Fibroblast of gingiva (primary cell): ENCODE measurements around the gene ZNF580.
A peak's percentile ranks its signal among the peaks of the same experiment; 100 is the strongest.

Experiments used
- DNase-seq: peaks from one replicate; pipeline ENCODE4 v3.0.0-alpha.2; 2011; ENCODE audit warnings: low read depth

Gene ZNF580

GRCh38 chr19:55663846-55664536, 23.2 kb downstream of the ZNF580 start:
- DNase-seq: no peak

GRCh38 chr19:55666343-55667005, 25.7 kb downstream of the ZNF580 start:
- no peak for DNase-seq

- DNase-seq: no peak
Observed at GRCh38 chr19:55667006-55667381, 26.2 kb downstream of the ZNF580 start.

GRCh38 chr19:55667511-55667910, 26.7 kb downstream of the ZNF580 start:
- no peak for DNase-seq

GRCh38 chr19:55667958-55668357, 27.2 kb downstream of the ZNF580 start:
- no peak for DNase-seq

GRCh38 chr19:55668603-55669348, 28.0 kb downstream of the ZNF580 start:
- DNase-seq: no peak

GRCh38 chr19:55669418-55670279, 28.8 kb downstream of the ZNF580 start:
- DNase-seq: no peak

- peak; percentile 49 for DNase-seq
Observed at GRCh38 chr19:55670280-55671053, 29.7 kb downstream of the ZNF580 start.

GRCh38 chr19:55671054-55671378, 30.2 kb downstream of the ZNF580 start:
- DNase-seq: no peak

GRCh38 chr19:55672418-55672817, 31.6 kb downstream of the ZNF580 start:
- no peak for DNase-seq

GRCh38 chr19:55673465-55673864, 32.7 kb downstream of the ZNF580 start:
- DNase-seq: no peak

- DNase-seq: no peak
Observed at GRCh38 chr19:55673889-55674288, 33.1 kb downstream of the ZNF580 start.

GRCh38 chr19:55674459-55674840, 33.6 kb downstream of the ZNF580 start:
- DNase-seq: no peak

- DNase-seq: peak; percentile 97
Observed at GRCh38 chr19:55674841-55675660, 34.2 kb downstream of the ZNF580 start, which contains the start of gene EPN1. Gene EPN1 (plus strand): TSS chr19:55675226. CDS start chr19:55678628, 3,402 bp downstream.

- no peak for DNase-seq
Observed at GRCh38 chr19:55675661-55676354, 35.0 kb downstream of the ZNF580 start.

- no peak for DNase-seq
Observed at GRCh38 chr19:55676383-55676782, 35.6 kb downstream of the ZNF580 start.

- no peak for DNase-seq
Observed at GRCh38 chr19:55676889-55677505, 36.2 kb downstream of the ZNF580 start.

- no peak for DNase-seq
Observed at GRCh38 chr19:55677572-55678028, 36.8 kb downstream of the ZNF580 start.

- no peak for DNase-seq
Observed at GRCh38 chr19:55678121-55678671, 37.4 kb downstream of the ZNF580 start.
